GM13977 (cell line): Measurements from ENCODE around the gene NTHL1.

Experiments
- DNase-seq: peaks from one replicate; pipeline ENCODE4 v3.0.0; 2012; ENCODE audit warnings: low spot score
- in situ Hi-C: fragments of 300-500 bp; cut with MboI; formaldehyde crosslinking; loops from one replicate; pipeline ENCODE4 v1.12.0; 2022; ENCODE audit warnings: low sequenced_read_pairs, low pct_unique_long_range_greater_than_20kb, mixed read lengths, inconsistent platforms; ENCODE audit not compliant: unreplicated experiment
- TF ChIP-seq, protein P1 (sequence below): IDR thresholded peaks from 2 replicates; pipeline ENCODE4 v1.5.1; 2012; ENCODE audit warnings: mild to moderate bottlenecking, control low read depth; ENCODE audit not compliant: insufficient read depth; ENCODE audit errors: extremely low read depth, missing control alignments

Gene NTHL1

DNA sequence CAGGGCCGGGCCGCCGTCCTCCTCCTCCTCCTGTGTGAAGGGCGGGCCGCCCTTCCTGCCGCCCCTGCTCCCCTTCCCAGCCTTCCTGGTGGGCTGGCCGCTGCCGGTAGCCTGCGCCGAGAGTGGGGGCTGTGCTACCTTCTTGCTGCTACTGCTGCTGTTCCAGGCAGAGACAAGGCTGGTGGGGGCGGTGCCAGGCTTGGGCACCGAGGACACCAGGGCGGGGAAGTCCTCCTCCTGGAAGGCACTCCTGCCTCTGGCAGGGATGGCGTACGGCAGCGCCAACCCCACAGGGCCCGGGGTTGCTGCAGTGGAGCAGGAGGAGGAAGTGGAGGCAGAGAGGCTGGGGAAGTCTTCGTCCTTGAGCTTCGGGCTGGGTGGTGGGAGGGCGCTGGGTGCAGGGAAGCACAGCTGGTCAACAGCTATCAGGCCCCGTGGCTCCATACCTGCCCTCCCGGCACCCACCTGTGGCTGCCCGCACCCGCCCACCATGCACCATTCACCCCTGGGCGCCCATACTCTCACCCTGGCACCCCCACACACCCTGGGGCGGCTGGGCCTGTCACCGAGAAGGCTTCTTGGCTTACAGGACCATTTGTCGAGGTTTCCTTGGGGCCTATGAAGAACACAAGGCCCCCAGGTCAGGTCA is 47.6 kb downstream of the NTHL1 start:
- in situ Hi-C loops, result no loop called here
- TF ChIP-seq, protein P1, sequence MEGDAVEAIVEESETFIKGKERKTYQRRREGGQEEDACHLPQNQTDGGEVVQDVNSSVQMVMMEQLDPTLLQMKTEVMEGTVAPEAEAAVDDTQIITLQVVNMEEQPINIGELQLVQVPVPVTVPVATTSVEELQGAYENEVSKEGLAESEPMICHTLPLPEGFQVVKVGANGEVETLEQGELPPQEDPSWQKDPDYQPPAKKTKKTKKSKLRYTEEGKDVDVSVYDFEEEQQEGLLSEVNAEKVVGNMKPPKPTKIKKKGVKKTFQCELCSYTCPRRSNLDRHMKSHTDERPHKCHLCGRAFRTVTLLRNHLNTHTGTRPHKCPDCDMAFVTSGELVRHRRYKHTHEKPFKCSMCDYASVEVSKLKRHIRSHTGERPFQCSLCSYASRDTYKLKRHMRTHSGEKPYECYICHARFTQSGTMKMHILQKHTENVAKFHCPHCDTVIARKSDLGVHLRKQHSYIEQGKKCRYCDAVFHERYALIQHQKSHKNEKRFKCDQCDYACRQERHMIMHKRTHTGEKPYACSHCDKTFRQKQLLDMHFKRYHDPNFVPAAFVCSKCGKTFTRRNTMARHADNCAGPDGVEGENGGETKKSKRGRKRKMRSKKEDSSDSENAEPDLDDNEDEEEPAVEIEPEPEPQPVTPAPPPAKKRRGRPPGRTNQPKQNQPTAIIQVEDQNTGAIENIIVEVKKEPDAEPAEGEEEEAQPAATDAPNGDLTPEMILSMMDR, result no peak
- no peak for DNase-seq

GRCh38 chr16:1998852-1999801 is 48.5 kb downstream of the NTHL1 start:
- in situ Hi-C loops, result no loop called here
- DNase-seq, result no peak
- TF ChIP-seq, protein P1, result no peak

GRCh38 chr16:1998360-1998835 is 49.2 kb downstream of the NTHL1 start:
- TF ChIP-seq, protein P1, result no peak
- no peak for DNase-seq
- in situ Hi-C loops, result no loop called here

- DNase-seq, result no peak
- in situ Hi-C loops, result no loop called here
- TF ChIP-seq, protein P1, result no peak
Measured at GRCh38 chr16:1997494-1998359, 49.9 kb downstream of the NTHL1 start.

- TF ChIP-seq, protein P1, result no peak
- no peak for DNase-seq
- in situ Hi-C loops, result no loop called here
Measured at GRCh38 chr16:1993731-1994131, 53.9 kb downstream of the NTHL1 start.
